Fibroblast of villous mesenchyme (primary cell): ENCODE data around the gene TRPV5. TPM values are rescaled to one million over a fixed set of nuclear protein-coding genes. Genes with fewer than 3 reads are reported as not detected.

Source experiments
- DNase-seq: peaks from one replicate; pipeline ENCODE4 v3.0.0-alpha.2; 2010; ENCODE audit warnings: low read depth
- H3K4me3 ChIP-seq: 2 replicates; pipeline ENCODE4 v1.5.1; 2011; ENCODE audit warnings: low read depth, mild to moderate bottlenecking, low read length
- CTCF ChIP-seq: IDR thresholded peaks from 2 replicates; pipeline ENCODE4 v1.5.1; 2012; ENCODE audit warnings: low read depth, mild to moderate bottlenecking, low read length; ENCODE audit not compliant: insufficient read depth
- total RNA-seq: library from RNA; depleted of rRNA; stranded (reverse); fragments of >200 nt; gene quantifications from 2 replicates; pipeline ENCODE4 v1.2.3, GENCODE V29; 2012

Gene TRPV5
- total RNA-seq, 1 donor, result not detected

GRCh38 chr7:142859829-142860228, 73.7 kb downstream of the TRPV5 start:
- peak; percentile 92 for DNase-seq
- no peak for TF ChIP-seq CTCF
- no peak overlapping the region for H3K4me3 ChIP-seq

GRCh38 chr7:142859411-142859810, 74.1 kb downstream of the TRPV5 start:
- no peak for DNase-seq
- no peak overlapping the region for H3K4me3 ChIP-seq
- TF ChIP-seq CTCF, result no peak

Other genes with a start within 250 kb of the TRPV5 start
- not detected in 2 replicates for gene PRSS1, start 184.3 kb downstream of the TRPV5 start, total RNA-seq
- gene PRSS2, start 162.8 kb downstream of the TRPV5 start, total RNA-seq, result not detected in 2 replicates
- gene EPHB6, start 78.7 kb downstream of the TRPV5 start, total RNA-seq, result 0.43 and 4.2 TPM in 2 replicates
- gene TRPV6, start 48.0 kb downstream of the TRPV5 start, total RNA-seq, result not detected in 2 replicates
- not detected in 2 replicates for gene LLCFC1, start 5.7 kb upstream of the TRPV5 start, total RNA-seq
- under 0.01 TPM in 1 of 2 replicates, not detected in the other for gene KEL, start 28.6 kb upstream of the TRPV5 start, total RNA-seq
- not detected in 2 replicates for gene OR9A2, start 93.4 kb upstream of the TRPV5 start, total RNA-seq
- not detected in 2 replicates for gene OR6V1, start 118.6 kb upstream of the TRPV5 start, total RNA-seq
- not detected in 2 replicates for gene PIP, start 198.3 kb upstream of the TRPV5 start, total RNA-seq
- not detected in 2 replicates for gene TAS2R39, start 249.7 kb upstream of the TRPV5 start, total RNA-seq